C4-2B (cell line): ENCODE data around the gene ALPI.

Experiments
- ZFX ChIP-seq: fragments of 450-650 bp; IDR thresholded peaks from 2 replicates; pipeline ENCODE4 v1.6.1; 2017
- TF ChIP-seq, protein P1 (sequence below): fragments of 450-650 bp; conservative IDR thresholded peaks from 2 replicates; pipeline ENCODE4 v1.5.1; 2017; ENCODE audit warnings: mild to moderate bottlenecking

DNA sequence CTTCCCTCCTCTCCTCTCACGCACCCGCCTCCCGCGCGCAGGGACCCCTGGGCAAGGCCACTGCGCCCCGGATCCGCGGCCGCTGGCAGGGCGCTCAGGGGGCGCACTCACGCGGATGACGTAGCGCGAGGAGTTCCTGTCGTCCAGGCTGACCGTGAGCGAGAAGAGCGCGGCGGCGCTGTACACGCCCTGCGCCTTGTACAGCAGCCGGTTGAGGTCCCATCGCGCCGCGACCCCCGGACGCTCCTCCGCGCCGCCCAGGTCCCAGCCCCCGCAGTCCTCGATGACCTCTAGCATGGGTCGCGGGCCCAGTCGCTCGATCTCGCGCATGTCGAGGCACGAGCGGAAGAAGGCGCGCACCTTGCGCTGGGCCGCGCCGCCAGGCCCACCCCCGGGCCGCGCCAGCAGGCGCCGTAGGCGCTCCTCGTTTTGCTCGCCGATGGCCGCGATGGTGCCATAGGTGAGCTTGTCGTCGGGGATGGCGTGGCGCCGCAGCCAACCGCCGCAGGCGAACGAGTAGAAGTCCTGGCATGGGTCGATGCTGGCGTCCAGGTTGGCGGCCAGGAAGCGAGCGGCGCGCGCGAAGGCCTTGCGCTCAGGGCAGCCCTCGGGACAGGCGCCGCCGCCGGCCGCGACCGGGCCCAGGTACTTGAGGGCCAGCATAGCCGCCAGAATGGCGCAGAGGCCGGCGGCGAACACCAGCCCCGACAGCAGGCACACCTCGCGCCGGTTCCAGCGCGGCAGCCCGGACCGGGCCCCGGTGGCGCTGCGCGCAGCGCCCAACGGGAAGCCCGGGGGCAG lies 30.0 kb downstream of the ALPI start:
- TF ChIP-seq, protein P1, sequence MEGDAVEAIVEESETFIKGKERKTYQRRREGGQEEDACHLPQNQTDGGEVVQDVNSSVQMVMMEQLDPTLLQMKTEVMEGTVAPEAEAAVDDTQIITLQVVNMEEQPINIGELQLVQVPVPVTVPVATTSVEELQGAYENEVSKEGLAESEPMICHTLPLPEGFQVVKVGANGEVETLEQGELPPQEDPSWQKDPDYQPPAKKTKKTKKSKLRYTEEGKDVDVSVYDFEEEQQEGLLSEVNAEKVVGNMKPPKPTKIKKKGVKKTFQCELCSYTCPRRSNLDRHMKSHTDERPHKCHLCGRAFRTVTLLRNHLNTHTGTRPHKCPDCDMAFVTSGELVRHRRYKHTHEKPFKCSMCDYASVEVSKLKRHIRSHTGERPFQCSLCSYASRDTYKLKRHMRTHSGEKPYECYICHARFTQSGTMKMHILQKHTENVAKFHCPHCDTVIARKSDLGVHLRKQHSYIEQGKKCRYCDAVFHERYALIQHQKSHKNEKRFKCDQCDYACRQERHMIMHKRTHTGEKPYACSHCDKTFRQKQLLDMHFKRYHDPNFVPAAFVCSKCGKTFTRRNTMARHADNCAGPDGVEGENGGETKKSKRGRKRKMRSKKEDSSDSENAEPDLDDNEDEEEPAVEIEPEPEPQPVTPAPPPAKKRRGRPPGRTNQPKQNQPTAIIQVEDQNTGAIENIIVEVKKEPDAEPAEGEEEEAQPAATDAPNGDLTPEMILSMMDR = no peak
- no peak for TF ChIP-seq ZFX
